GM18498 (cell line): ENCODE results near the gene BTBD9.
A peak's percentile ranks its signal among the peaks of the same experiment; 100 is the strongest.

ENCODE experiments used
- ATAC-seq: cut with Tn5 transposase; IDR thresholded peaks from one replicate; pipeline ENCODE4 v1.9.1; 2021; ENCODE audit warnings: mild to moderate bottlenecking, moderate library complexity; ENCODE audit not compliant: unreplicated experiment

BTBD9 gene

GRCh38 chr6:38603496-38603895, 36.2 kb downstream of the BTBD9 start:
- no peak for ATAC-seq

- no peak for ATAC-seq
Observed at GRCh38 chr6:38599966-38600550, 39.7 kb downstream of the BTBD9 start.

DNA sequence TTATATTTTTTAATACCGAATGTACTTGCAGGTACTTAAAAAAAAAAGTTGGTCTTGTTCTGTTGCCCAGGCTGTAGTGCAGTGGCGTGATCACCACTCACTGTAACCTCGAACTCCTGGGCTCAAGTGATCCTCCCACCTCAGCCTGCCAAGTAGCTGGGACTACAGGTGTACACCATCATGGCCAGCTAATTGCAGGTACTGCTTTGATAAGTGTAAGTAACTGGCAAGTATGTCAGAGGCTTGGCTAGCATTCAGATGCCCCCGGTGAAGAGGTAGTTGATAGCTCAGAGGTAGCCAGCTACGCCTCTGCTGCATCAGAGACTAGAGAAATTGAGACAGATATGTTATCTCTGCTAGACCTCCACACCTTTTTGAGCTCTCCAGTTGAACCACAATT, 40.5 kb downstream of the BTBD9 start:
- no peak for ATAC-seq

- ATAC-seq = no peak
Observed at GRCh38 chr6:38593998-38594665, 45.6 kb downstream of the BTBD9 start.

DNA sequence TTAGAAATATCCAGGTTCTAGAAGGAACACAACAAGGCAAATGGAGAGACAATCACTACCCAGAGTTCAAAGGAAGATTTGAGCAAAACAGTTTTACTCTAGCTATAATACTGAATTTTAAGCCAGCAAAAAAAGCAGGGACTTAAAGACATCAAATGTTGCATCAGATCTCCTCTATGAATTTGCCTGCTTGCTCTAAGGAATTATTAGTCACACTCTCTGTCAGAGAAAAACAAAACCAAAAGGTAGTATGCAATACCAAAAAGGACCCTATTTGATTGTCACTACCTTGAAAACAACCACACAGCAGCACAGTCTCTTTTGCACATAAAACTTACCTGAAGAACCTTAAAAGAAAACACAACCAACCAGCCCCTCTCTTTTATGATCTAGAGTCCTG, 46.3 kb downstream of the BTBD9 start:
- no peak for ATAC-seq

- ATAC-seq = no peak
Observed at GRCh38 chr6:38591439-38591838, 48.3 kb downstream of the BTBD9 start.

- ATAC-seq = no peak
Observed at GRCh38 chr6:38589367-38589720, 50.4 kb downstream of the BTBD9 start.

GRCh38 chr6:38588631-38589366, 50.9 kb downstream of the BTBD9 start:
- ATAC-seq = no peak

DNA sequence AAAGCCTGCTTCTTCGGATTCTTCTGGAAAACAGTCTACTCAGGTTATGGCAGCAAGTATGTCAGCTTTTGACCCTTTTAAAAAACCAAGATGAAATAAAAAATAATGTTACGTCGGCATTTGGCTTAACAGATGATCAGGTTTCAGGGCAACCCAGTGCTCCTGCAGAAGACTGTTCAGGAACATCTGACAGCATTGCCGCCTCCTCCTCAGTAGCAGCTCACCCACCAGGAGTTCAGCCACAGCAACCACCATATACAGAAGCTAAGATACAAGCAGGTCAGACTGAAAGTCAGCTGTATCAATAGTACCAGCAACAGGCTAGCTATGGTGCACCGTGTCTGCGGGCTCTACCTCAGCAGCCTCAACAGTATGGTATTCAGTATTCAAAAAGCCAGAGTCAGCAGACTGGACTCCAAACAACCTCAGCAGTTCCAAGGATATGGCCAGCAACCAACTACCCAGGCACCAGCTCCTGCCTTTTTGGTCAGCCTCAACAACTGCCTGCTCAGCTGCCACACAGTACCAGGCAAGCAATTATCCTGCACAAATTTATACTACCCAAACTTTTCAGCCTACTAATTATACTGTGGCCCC, 51.9 kb downstream of the BTBD9 start:
- no peak for ATAC-seq

DNA sequence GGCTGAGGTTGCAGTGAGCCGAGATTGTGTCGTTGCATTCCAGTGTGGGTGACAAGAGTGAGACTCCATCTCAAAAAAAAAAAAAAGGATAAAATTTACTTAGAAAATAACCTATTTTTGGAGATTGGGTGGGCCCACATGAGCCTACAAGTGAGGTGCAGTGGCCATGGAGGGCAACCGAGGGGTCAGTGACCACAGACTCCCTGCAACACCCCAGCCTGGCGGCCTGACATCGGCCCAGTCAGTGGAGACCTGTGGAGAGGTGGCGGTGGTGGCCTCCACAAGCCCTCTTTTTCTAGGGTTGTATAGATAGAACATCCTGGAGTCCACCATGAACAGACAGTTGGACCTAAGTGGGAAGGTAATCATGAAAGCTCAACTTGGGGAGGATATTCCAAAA, 52.7 kb downstream of the BTBD9 start:
- ATAC-seq = no peak

DNA sequence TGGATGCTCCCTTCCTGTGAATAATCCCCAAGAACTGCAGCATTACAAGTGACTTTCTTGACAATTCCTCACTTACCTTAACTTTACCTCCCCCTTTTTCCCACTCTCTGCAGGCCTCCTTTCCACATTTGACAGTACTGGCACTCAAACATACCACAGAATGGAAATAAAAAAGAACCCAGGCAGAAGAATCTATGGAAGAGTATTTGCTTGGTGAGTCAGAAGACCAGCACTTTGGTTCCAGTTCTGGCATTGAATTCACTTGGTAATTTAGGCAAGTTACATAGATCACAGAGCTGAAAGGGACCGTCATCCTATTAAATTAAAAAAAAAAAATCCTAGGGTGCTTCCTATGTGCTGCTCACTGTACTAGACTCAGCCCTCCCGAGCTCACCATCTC, 55.0 kb downstream of the BTBD9 start:
- no peak for ATAC-seq

- ATAC-seq = no peak
Observed at GRCh38 chr6:38583523-38583922, 56.2 kb downstream of the BTBD9 start.

DNA sequence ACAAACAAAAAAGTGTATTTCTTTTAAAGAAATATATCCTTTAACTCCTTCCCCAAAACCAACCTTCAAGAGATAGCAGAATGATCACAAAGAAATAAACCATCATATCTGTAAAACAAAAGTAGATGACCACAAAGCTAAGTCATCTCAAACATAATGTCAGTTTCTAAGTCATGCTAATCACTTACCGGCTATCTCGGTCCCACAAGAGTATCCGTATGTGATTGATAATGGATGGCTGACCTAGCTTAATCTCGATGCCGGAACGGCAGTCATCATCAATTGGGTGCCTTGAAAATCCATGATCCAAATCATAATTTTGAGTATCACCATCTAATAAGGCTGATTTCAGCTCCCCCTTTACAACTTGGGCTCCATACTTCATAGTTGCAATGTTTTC, 59.7 kb downstream of the BTBD9 start:
- no peak for ATAC-seq

- ATAC-seq = no peak
Observed at GRCh38 chr6:38579010-38579628, 60.6 kb downstream of the BTBD9 start.

- ATAC-seq = no peak
Observed at GRCh38 chr6:38578075-38578474, 61.7 kb downstream of the BTBD9 start.

DNA sequence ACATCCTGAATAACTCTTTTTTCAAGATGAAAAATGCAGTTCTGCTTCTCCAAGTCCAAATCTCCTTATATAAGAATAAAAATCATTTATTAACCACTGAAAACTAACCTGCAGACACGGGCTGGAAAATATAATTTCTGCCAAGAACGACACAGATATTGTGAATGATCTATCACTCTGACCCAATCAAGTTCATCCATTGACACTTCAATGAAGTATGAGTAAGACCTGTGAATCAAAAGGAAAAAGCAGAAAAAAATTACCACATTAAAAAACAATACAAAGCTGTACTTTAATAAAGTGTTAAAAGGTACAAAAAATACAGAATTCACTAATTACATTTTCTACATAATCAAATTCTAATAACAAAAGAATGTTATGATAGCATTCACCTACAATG, 62.2 kb downstream of the BTBD9 start:
- ATAC-seq = no peak

GRCh38 chr6:38573801-38574395, 65.8 kb downstream of the BTBD9 start:
- ATAC-seq = no peak

- peak; percentile 73 for ATAC-seq
Observed at GRCh38 chr6:38572186-38572813, 67.4 kb downstream of the BTBD9 start.

- ATAC-seq = no peak
Observed at GRCh38 chr6:38571721-38572120, 68.0 kb downstream of the BTBD9 start.

DNA sequence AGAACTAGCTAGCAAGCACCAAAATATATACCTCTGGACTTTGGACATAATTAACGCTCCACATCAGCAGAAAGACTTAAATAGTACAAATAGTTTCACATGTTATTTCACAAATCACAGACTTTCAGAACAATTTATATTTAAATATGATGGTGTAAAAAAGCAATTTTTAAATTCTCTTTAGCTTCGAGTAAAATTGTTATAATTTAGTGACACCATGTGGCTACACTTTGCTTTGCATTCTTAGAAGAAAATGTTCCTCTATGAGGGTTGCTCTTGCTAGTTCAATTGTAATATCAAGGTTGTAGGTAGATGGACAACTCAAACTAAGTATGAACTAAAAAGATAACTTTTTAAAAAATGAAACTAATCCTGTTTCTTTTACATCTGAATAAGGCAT, 69.0 kb downstream of the BTBD9 start:
- ATAC-seq = no peak

- ATAC-seq = no peak
Observed at GRCh38 chr6:38567436-38567835, 72.3 kb downstream of the BTBD9 start.
